A549 (cell line): ENCODE results near the gene CLC. TPM values are rescaled to one million over a fixed set of nuclear protein-coding genes. Genes with fewer than 3 reads are reported as not detected.
A peak's percentile ranks its signal among the peaks of the same experiment; 100 is the strongest.
"Not testable (repeated sequence)": the region's sequence is repeated elsewhere in the genome, so short reads cannot be mapped to it uniquely, and the experiment has no call there.

Experiments used
- ATAC-seq, 2 experiments: fragments of 200-7000 bp in 1 of 2; fragments of >200 bp in 1 of 2; cut with Nextera tagmentation in 1 of 2; cut with Tn5 transposase in 1 of 2; 3 replicates each; pipeline versions ENCODE4 v1.8.0 to v1.9.1; 2018 to 2020; ENCODE audit warnings: mild to moderate bottlenecking in 1 of 2, moderate library complexity in 1 of 2
- CTCF ChIA-PET: fragments of 300-600 bp; sonication (Branson Sonifier 250); formaldehyde crosslinking; extraction: SDS; loops from one replicate; lab custom pipeline; 2021; ENCODE audit warnings: antibody characterized with exemption, inconsistent platforms; lab: Yijun Ruan, JAX
- POLR2A ChIA-PET: fragments of 350-600 bp; formaldehyde crosslinking; extraction: SDS; loops from one replicate; lab custom pipeline; 2021; ENCODE audit warnings: antibody characterized with exemption, inconsistent platforms; lab: Yijun Ruan, JAX
- DNase-seq, 2 experiments: peaks; one replicate each; pipeline versions ENCODE4 v3.0.0 to v3.0.0-alpha.2; 2011 to 2016; ENCODE audit warnings: low read depth in 1 of 2, low spot score in 1 of 2
- FAIRE-seq: peaks from 2 replicates; lab custom pipeline; 2011; peaks lifted over from hg19 to GRCh38; lab: Jason Lieb, UNC
- H3K27ac ChIP-seq, 2 experiments: fragments of >200 bp; sonication (Bioruptor Twin); formaldehyde crosslinking; 3 replicates each; pipeline ENCODE4 v1.5.1; 2016 to 2017
- H3K4me1 ChIP-seq: fragments of >200 bp; sonication (Bioruptor Twin); formaldehyde crosslinking; 3 replicates; pipeline ENCODE4 v1.6.1; 2016
- H3K4me2 ChIP-seq: fragments of >200 bp; sonication (Bioruptor Twin); formaldehyde crosslinking; 3 replicates; pipeline ENCODE4 v1.6.1; 2016
- H3K4me3 ChIP-seq: fragments of >200 bp; sonication (Bioruptor Twin); formaldehyde crosslinking; 3 replicates; pipeline ENCODE4 v1.5.1; 2016
- H3K9me3 ChIP-seq: fragments of >200 bp; sonication (Bioruptor Twin); formaldehyde crosslinking; 3 replicates; pipeline ENCODE4 v1.6.1; 2016
- ATOH8 ChIP-seq: fragments of 250-450 bp; sonication (Bioruptor Pico); IDR thresholded peaks from 2 replicates; pipeline ENCODE4 v1.5.0; 2020; ENCODE audit warnings: low read depth, mild to moderate bottlenecking, moderate library complexity
- CHD2 ChIP-seq: fragments of 150-350 bp; IDR thresholded peaks from 2 replicates; pipeline ENCODE4 v1.6.1; 2014; ENCODE audit warnings: low read length; ENCODE audit not compliant: partially characterized antibody
- CTCF ChIP-seq: fragments of >200 bp; sonication (Bioruptor Twin); formaldehyde crosslinking; IDR thresholded peaks from 3 replicates; pipeline ENCODE4 v1.5.1; 2016
- EHMT2 ChIP-seq: fragments of 200-600 bp; sonication (generic); IDR thresholded peaks from 2 replicates; pipeline ENCODE4 v1.6.1; 2016; ENCODE audit warnings: antibody characterized with exemption, low read depth, mild to moderate bottlenecking, moderate library complexity
- ESRRA ChIP-seq: fragments of 150-350 bp; IDR thresholded peaks from 2 replicates; pipeline ENCODE4 v1.6.1; 2014; ENCODE audit warnings: mild to moderate bottlenecking, low read length, borderline replicate concordance
- KDM1A ChIP-seq: fragments of 200-600 bp; sonication (generic); IDR thresholded peaks from 2 replicates; pipeline ENCODE4 v1.6.1; 2016; ENCODE audit warnings: low read depth, mild to moderate bottlenecking
- MYC ChIP-seq: IDR thresholded peaks from 2 replicates; pipeline ENCODE4 v1.6.1; 2012; ENCODE audit warnings: mild to moderate bottlenecking, inconsistent platforms, low read length, improper control_type of control experiment, borderline replicate concordance
- NPAS2 ChIP-seq: fragments of 250-450 bp; sonication (Bioruptor Pico); IDR thresholded peaks from 2 replicates; pipeline ENCODE4 v1.8.0; 2022; ENCODE audit warnings: mild to moderate bottlenecking, moderate library complexity, borderline replicate concordance
- RAD21 ChIP-seq, 2 experiments: fragments of >200 bp in 1 of 2; sonication (Bioruptor Twin) in 1 of 2; formaldehyde crosslinking in 1 of 2; IDR thresholded peaks in 1 of 2; conservative IDR thresholded peaks in 1 of 2; 2 replicates in 1 of 2; 3 replicates in 1 of 2; pipeline ENCODE4 v1.6.1; 2012 to 2018; ENCODE audit warnings: inconsistent platforms in 1 of 2
- RCOR1 ChIP-seq: fragments of 150-350 bp; IDR thresholded peaks from 2 replicates; pipeline ENCODE4 v1.6.1; 2014; ENCODE audit warnings: antibody characterized with exemption, low read length, low read depth
- REST ChIP-seq: fragments of 200-600 bp; sonication (generic); IDR thresholded peaks from 2 replicates; pipeline ENCODE4 v1.6.1; 2016; ENCODE audit warnings: antibody characterized with exemption, mild to moderate bottlenecking, moderate library complexity
- SMC3 ChIP-seq: fragments of >200 bp; sonication (Bioruptor Twin); formaldehyde crosslinking; IDR thresholded peaks from 3 replicates; pipeline ENCODE4 v1.6.1; 2018; ENCODE audit warnings: inconsistent platforms
- USF2 ChIP-seq: fragments of 450-650 bp; IDR thresholded peaks from 2 replicates; pipeline ENCODE4 v1.6.1; 2014; ENCODE audit warnings: antibody characterized with exemption
- ZC3H11A ChIP-seq: fragments of 450-650 bp; IDR thresholded peaks from 2 replicates; pipeline ENCODE4 v1.6.1; 2014; ENCODE audit warnings: antibody characterized with exemption, mild to moderate bottlenecking
- ZFP36 ChIP-seq: fragments of 450-650 bp; IDR thresholded peaks from 2 replicates; pipeline ENCODE4 v1.6.1; 2014; ENCODE audit warnings: borderline replicate concordance; ENCODE audit not compliant: partially characterized antibody
- WGBS: methylation state at CpG from one replicate; pipeline ENCODE4 v1.1.6; 2017; ENCODE audit errors: missing lambda C conversion rate; 5-methylcytosine and 5-hydroxymethylcytosine counted together
- polyA plus RNA-seq, 4 experiments: library from polyadenylated mRNA; depleted of rRNA in 3 of 4; stranded (reverse); fragments of >200 nt; fragmentation: RNase III in 1 of 4; extraction: RNeasy Plus Mini Kit Qiagen cat#74134 plus additional on column Dnase treatment in 1 of 4; gene quantifications; 2 replicates in 3 of 4; 3 replicates in 1 of 4; pipeline ENCODE4 v1.2.3, GENCODE V29; 2011 to 2017

Gene CLC
- polyA plus RNA-seq, 2 of the 4 experiments (the other 2 are of a cell fraction) = not detected

- ChIA-PET CTCF (interaction anchor here (0.5 to 6.2 kb wide), 51 partner anchors 8 to 562 kb away, joined by 3 to 60 read pairs (median 4); partner anchors contain the start of genes FBL, PSMC4 and ZNF546), POLR2A (no interaction called here)
- H3K4me2 ChIP-seq = no peak overlapping the region
- no peaks in the 10 kb centered on the region for H3K4me1 ChIP-seq
- no peak overlapping the region for H3K27ac ChIP-seq
- 11% methylated on average over 16 of the region's 16 CpGs for WGBS
- ATAC-seq = peak; percentile 55 to 77; a peak in 3 of 6 replicates
- peak; percentile 41 to 82 for DNase-seq
- peaks cover 9% of the 10 kb centered on the region for H3K9me3 ChIP-seq
- H3K4me3 ChIP-seq = no peak overlapping the region
- TF ChIP-seq REST = no peak
- no peak for TF ChIP-seq RCOR1
- TF ChIP-seq NPAS2 = no peak
- no peak for TF ChIP-seq KDM1A
- TF ChIP-seq ZFP36 = no peak
- no peak for TF ChIP-seq MYC
- TF ChIP-seq USF2 = no peak
- peak; percentile 39 to 63; a peak in 3 of 5 replicates for TF ChIP-seq RAD21 (conservative IDR thresholded peaks at IDR 0.05 in 1 of 2, IDR thresholded peaks at IDR 0.05 in 1 of 2)
- TF ChIP-seq EHMT2 = no peak
- TF ChIP-seq ATOH8 (CRISPR knock-in tag) = no peak
- TF ChIP-seq CHD2 = no peak
- 0 out of 2 replicates have a peak, but pooled peaks have one; percentile 29 for TF ChIP-seq ESRRA
- peak; percentile 94 for TF ChIP-seq CTCF
- peak; percentile 42; the same call in 2 of the 3 replicates for TF ChIP-seq SMC3
- TF ChIP-seq, all 56 proteins: peak for 4
- peak; percentile 99 for FAIRE-seq
These were observed 27.6 kb upstream of the CLC start for GRCh38 chr19:39765091-39766076.

GRCh38 chr19:39761851-39762250, 24.0 kb upstream of the CLC start:
- H3K4me3 ChIP-seq, POLR2A ChIA-PET, FAIRE-seq, H3K4me2 ChIP-seq, ATAC-seq, H3K27ac ChIP-seq, H3K4me1 ChIP-seq, DNase-seq, H3K9me3 ChIP-seq: not testable (repeated sequence)
- WGBS = 15% methylated on average over 1 of the region's 1 CpG
- peak; percentile 84 for TF ChIP-seq ZC3H11A
- CTCF ChIA-PET = interaction anchor here (1.0 kb wide), 1 partner anchor 288 kb away, joined by 3 read pairs; no protein-coding TSS in a partner anchor
